ENCODE results near the gene HOXD9.

The HOXD9 gene

GRCh38 chr2:176131848-176132158 lies 9.3 kb downstream of the HOXD9 start:
- H3K4me3 ChIP-seq (ENCODE audit: low read depth, low read length) = peak overlapping the region; percentile 12
- no peak for TF ChIP-seq CTCF (IDR thresholded peaks at IDR 0.05; ENCODE audit: low read depth, low read length)
- in situ Hi-C loops (cut with HindIII; ENCODE audit: low sequenced_read_pairs) = no loop called here
- no peak for DNase-seq (ENCODE audit: low read depth, low spot score)

- TF ChIP-seq CTCF (IDR thresholded peaks at IDR 0.05; ENCODE audit: low read depth, low read length) = no peak
- H3K4me3 ChIP-seq (ENCODE audit: low read depth, low read length) = peak overlapping the region; percentile 12
- in situ Hi-C loops (cut with HindIII; ENCODE audit: low sequenced_read_pairs) = no loop called here
- peak; percentile 60 for DNase-seq (ENCODE audit: low read depth, low spot score)
Measured at GRCh38 chr2:176132205-176133171, 10.0 kb downstream of the HOXD9 start.

- in situ Hi-C loops (cut with HindIII; ENCODE audit: low sequenced_read_pairs) = no loop called here
- DNase-seq (ENCODE audit: low read depth, low spot score) = no peak
- H3K4me3 ChIP-seq (ENCODE audit: low read depth, low read length) = no peak overlapping the region
- no peak for TF ChIP-seq CTCF (IDR thresholded peaks at IDR 0.05; ENCODE audit: low read depth, low read length)
Measured at GRCh38 chr2:176133389-176133788, 10.9 kb downstream of the HOXD9 start.

- DNase-seq (ENCODE audit: low read depth, low spot score) = no peak
- in situ Hi-C loops (cut with HindIII; ENCODE audit: low sequenced_read_pairs) = no loop called here
- TF ChIP-seq CTCF (IDR thresholded peaks at IDR 0.05; ENCODE audit: low read depth, low read length) = no peak
- H3K4me3 ChIP-seq (ENCODE audit: low read depth, low read length) = no peak overlapping the region
Measured at GRCh38 chr2:176134035-176134434, 11.5 kb downstream of the HOXD9 start.

GRCh38 chr2:176135035-176135440 lies 12.5 kb downstream of the HOXD9 start:
- TF ChIP-seq CTCF (IDR thresholded peaks at IDR 0.05; ENCODE audit: low read depth, low read length) = no peak
- peak; percentile 19 for DNase-seq (ENCODE audit: low read depth, low spot score)
- in situ Hi-C loops (cut with HindIII; ENCODE audit: low sequenced_read_pairs) = no loop called here
- no peak overlapping the region for H3K4me3 ChIP-seq (ENCODE audit: low read depth, low read length)

GRCh38 chr2:176136374-176137251 lies 14.1 kb downstream of the HOXD9 start:
- TF ChIP-seq CTCF (IDR thresholded peaks at IDR 0.05; ENCODE audit: low read depth, low read length) = no peak
- in situ Hi-C loops (cut with HindIII; ENCODE audit: low sequenced_read_pairs) = no loop called here
- peak overlapping the region; percentile 57 for H3K4me3 ChIP-seq (ENCODE audit: low read depth, low read length)
- DNase-seq (ENCODE audit: low read depth, low spot score) = no peak
